ENCODE results near the gene TFDP2.

GRCh38 chr3:142174559-142174958 lies 25.2 kb upstream of the TFDP2 start:
- TF ChIP-seq CTCF (conservative IDR thresholded peaks at IDR 0.05; ENCODE audit: low read depth in 2 of 2) (no peak), REST (IDR thresholded peaks at IDR 0.05; ENCODE audit: unreplicated experiment) (no peak), CREB1 (CRISPR knock-in tag; IDR thresholded peaks at IDR 0.05; ENCODE audit: low read depth) (no peak), ZNF462 (CRISPR knock-in tag; IDR thresholded peaks at IDR 0.05) (no peak), JUNB (IDR thresholded peaks at IDR 0.05; ENCODE audit: unreplicated experiment) (no peak)

All from GM23338 (cell line).